Activated CD4-positive, alpha-beta T cell treated with anti-CD3 and anti-CD28 coated beads, Interleukin-2, amount 50 U/mL, for 1 hour (primary cell): ENCODE results near the gene FBLN2.
"Not testable (repeated sequence)": the region's sequence is repeated elsewhere in the genome, so short reads cannot be mapped to it uniquely, and the experiment has no call there.

Experiments
- DNase-seq: peaks from one replicate; pipeline ENCODE4 v3.0.0-alpha.2; 2020

FBLN2 gene

GRCh38 chr3:13548696-13549622 lies at the start of gene FBLN2:
TSS of gene FBLN2 (plus strand) at chr3:13549125. CDS start at chr3:13570356, 21,231 bp downstream.
- no peak for DNase-seq

DNA sequence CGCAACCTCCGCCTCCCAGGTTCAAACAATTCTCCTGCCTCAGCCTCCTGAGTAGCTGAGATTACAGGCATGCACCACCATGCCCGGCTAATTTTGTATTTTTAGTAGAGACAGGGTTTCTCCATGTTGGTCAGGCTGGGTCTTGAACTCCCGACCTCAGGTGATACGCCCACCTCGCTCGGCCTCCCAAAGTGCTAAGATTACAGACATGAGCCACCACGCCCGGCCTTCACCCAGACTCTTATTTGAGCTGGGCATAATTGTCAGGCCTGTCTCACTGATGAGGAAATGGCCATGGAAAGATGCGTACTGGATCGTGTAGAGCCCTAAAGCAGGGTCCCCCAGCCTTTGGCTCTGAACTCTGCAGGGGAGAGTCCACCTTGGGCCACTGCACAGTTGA lies 49.7 kb upstream of the FBLN2 start:
- DNase-seq, result not testable (repeated sequence)

GRCh38 chr3:13500133-13500885 lies 48.6 kb upstream of the FBLN2 start:
- no peak for DNase-seq

- no peak for DNase-seq
Measured at GRCh38 chr3:13501056-13501455, 47.9 kb upstream of the FBLN2 start.

DNA sequence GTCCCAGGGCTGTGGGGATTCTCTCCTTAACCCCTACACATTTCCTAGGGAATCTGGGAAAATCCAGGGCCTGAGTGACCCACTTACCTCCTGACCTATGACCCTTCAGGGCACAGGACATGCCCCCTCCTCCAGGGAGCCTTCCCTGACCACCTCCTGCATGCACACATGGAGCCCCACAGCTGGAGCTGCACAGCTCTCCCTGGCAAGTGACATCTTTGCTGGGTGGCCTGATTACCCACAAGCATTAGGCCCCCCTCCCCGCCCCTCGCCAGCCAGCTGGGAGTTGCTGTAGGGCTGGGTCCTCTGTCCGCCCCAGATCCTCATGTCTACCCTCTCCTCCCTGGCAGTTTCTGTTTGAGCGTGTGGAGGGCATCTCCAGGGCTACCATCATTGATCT lies 47.4 kb upstream of the FBLN2 start:
- no peak for DNase-seq

GRCh38 chr3:13501958-13502790 lies 46.8 kb upstream of the FBLN2 start:
- no peak for DNase-seq

DNA sequence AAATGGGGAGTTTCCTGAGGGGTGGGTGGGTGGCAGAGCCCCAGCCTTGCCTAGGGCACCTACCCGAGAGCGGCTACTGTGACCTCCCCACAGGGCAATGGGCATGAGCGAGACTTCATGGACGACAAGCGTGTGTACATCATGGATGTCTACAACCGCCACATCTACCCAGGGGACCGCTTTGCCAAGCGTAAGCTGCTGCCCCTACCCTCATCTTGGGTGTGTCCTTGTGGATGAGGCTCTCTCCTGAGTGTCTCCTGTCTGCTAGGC lies 46.2 kb upstream of the FBLN2 start:
- no peak for DNase-seq

- DNase-seq, result no peak
Measured at GRCh38 chr3:13504161-13504831, 44.6 kb upstream of the FBLN2 start.

DNA sequence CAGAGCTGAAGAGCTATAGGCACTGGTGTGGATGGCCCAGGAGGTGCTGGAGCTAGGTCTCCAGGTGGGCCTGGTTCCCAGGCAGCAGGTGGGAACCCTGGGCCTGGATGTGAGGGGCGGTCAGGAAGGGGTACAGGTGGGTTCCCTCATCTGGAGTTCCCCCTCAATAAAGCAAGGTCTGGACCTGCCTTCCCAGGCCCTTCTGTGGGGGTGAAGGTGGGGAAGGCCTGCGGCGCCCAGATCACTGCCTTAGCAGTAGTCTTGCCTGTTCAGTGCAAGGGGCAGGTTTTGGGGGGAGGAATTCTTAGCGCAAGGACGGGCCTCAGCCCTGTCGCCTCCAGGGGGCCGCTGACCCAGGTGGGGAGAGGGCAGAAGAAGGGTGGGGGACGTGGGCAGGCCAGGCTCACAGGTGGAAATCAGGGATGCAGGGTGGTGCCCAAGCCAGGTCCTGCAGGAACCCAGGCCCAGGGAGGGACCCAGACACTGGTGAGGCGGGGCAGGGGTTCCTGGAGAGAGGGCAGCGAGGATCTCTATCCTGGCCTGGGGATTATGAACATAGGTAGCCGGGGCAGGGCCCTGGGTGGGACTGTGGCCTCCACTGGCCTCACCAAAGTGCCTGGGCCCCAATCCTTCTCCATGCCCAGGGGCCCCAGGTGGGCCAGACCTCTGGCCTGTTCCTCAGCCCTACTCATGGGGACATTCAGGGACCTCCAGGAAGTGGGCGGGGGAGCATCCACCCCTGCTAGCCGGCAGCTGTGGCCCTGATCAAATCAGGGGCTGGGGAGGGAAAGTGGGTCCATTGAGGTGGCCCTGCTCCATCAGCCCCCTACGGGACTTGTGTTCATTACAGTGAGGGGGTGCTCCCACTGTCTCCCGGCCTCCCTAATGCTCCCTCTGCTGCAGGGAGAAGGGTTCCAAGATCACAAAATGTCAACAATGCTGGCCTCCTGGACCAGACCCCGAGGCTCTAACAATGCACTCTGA lies 43.5 kb upstream of the FBLN2 start:
- no peak for DNase-seq

DNA sequence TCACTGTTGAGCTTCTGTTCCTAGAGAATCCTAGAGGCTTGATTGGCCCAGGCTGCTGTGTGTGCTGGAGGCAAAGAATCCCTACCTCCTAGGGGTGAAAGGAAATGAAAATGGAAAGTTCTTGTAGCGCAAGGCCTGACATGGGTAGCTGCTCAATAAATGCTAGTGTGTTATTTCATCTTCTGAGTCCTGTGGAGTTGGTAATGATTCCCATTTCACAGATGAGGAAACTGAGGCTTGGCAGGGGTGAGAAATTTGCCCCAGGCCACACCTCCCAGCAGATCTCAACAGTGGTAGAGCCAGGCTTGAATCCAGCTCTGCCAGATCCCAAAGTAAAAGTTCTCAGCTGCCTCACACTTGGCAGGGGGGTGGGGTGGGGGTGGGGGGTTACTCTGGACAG lies 42.7 kb upstream of the FBLN2 start:
- no peak for DNase-seq

GRCh38 chr3:13506680-13507079 lies 42.2 kb upstream of the FBLN2 start:
- DNase-seq, result no peak

DNA sequence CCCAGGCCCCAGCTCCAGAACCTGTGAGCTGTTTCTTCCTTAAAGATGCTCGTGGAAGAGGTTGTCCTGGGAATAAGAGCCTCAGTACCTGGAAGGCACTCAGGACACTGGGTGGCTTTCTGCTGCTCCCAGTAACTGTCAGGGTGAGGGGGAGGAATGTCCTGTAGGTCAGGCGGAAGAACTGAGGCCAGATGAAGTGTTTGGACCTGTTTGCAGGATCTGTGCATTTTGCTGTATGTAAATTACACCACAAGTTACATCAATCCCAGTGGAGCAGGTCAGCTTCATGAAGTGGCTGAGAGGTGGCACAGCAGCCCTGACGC lies 41.7 kb upstream of the FBLN2 start:
- no peak for DNase-seq

GRCh38 chr3:13507570-13508339 lies 41.2 kb upstream of the FBLN2 start:
- DNase-seq, result no peak

- no peak for DNase-seq
Measured at GRCh38 chr3:13508496-13508895, 40.4 kb upstream of the FBLN2 start.

GRCh38 chr3:13509059-13509815 lies 39.7 kb upstream of the FBLN2 start:
- no peak for DNase-seq

GRCh38 chr3:13509816-13510192 lies 39.1 kb upstream of the FBLN2 start:
- no peak for DNase-seq

DNA sequence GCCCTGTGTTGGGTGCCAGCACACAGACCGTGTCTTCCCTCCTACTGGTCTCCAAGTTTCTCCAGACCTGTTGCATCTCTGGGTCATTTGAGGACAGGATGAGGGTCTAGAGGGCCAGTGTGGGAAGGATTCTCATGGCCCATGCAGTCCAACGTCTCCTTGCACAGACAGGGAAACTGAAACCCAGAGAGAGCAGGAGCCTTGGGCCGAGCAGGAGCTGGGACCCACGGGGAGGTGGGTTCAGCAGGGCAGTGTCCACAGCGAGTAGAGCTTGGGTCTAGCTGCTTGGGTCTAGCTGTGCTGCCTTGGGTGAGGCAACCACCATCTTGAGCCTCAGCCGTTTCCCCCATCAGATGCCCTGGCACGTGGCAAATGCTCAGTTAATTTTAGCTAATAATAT lies 36.5 kb upstream of the FBLN2 start:
- no peak for DNase-seq

DNA sequence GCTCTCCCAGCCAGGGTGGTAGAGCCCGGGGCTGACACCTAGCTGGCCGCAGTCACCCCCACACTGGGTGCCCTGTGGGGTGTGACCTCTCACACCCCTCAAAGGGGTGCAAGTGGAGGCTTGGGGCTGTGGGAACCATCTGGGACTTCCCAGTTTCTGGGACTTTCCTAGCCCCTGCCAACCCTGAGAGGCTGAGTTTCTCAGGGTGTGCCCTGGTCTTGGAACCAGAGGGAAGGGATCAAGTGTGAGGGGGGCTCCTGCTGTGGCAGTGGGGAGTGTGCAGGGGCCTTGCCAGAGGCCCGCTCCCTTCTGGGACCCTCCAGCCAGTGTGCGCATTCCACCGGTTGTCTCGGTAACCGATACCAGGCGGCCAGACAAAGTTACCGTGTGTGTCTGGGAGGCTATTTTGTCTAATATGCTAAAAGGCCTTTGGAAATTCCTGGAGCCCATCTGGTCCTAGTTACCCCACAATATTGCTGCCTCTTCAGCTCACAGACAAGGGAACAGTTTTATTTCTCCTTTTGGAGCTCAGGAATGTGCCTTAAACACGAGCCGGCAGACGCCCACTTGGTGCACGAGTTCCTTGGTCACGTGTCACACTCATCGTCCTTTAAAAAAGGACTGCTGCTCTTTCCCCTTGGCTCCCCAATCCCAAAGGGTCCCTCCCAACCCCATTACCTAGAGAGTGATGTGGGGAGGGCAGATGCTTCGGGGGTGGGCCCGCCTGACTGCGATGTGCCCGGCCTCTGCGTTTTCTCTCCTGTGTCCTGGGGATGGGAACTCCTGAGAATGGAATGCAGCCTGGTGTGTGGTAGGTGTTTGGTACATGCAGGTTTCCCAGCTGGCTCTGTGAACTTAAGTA lies 35.6 kb upstream of the FBLN2 start:
- no peak for DNase-seq

- DNase-seq, result no peak
Measured at GRCh38 chr3:13513913-13514517, 34.9 kb upstream of the FBLN2 start.
